GM19023 (cell line): Measurements from ENCODE around the gene BEND6.

Source experiments
- ATAC-seq: cut with Tn5 transposase; IDR thresholded peaks from one replicate; pipeline ENCODE4 v1.9.1; 2021; ENCODE audit warnings: mild to moderate bottlenecking, moderate library complexity; ENCODE audit not compliant: unreplicated experiment

Gene BEND6

GRCh38 chr6:56954403-56955170 lies at the start of gene BEND6:
TSS of gene BEND6 (plus strand) at chr6:56955107. CDS start at chr6:56981811, 26,704 bp downstream.
- ATAC-seq: peak; percentile 45

GRCh38 chr6:56905378-56905777 lies 49.5 kb upstream of the BEND6 start:
- no peak for ATAC-seq

GRCh38 chr6:56906752-56907151 lies 48.2 kb upstream of the BEND6 start:
- ATAC-seq: no peak

- ATAC-seq: no peak
Measured at GRCh38 chr6:56909115-56909907, 45.6 kb upstream of the BEND6 start.

GRCh38 chr6:56911847-56912246 lies 43.1 kb upstream of the BEND6 start:
- no peak for ATAC-seq

GRCh38 chr6:56913285-56914074 lies 41.4 kb upstream of the BEND6 start:
- ATAC-seq: no peak

GRCh38 chr6:56914798-56915658 lies 39.9 kb upstream of the BEND6 start:
- ATAC-seq: no peak

GRCh38 chr6:56915832-56916231 lies 39.1 kb upstream of the BEND6 start:
- no peak for ATAC-seq

GRCh38 chr6:56916849-56917551 lies 37.9 kb upstream of the BEND6 start:
- no peak for ATAC-seq

GRCh38 chr6:56922645-56923044 lies 32.3 kb upstream of the BEND6 start:
- ATAC-seq: no peak

- no peak for ATAC-seq
Measured at GRCh38 chr6:56923565-56923964, 31.3 kb upstream of the BEND6 start.

GRCh38 chr6:56927538-56928453 lies 27.1 kb upstream of the BEND6 start:
- ATAC-seq: no peak

GRCh38 chr6:56930846-56931245 lies 24.1 kb upstream of the BEND6 start:
- ATAC-seq: no peak

GRCh38 chr6:56932910-56933477 lies 21.9 kb upstream of the BEND6 start:
- ATAC-seq: no peak

GRCh38 chr6:56933650-56934049 lies 21.3 kb upstream of the BEND6 start:
- no peak for ATAC-seq

GRCh38 chr6:56934876-56935275 lies 20.0 kb upstream of the BEND6 start:
- ATAC-seq: no peak

- ATAC-seq: no peak
Measured at GRCh38 chr6:56936466-56936865, 18.4 kb upstream of the BEND6 start.

- ATAC-seq: no peak
Measured at GRCh38 chr6:56938649-56939191, 16.2 kb upstream of the BEND6 start.
